BE2C (cell line): ENCODE results near the gene FILIP1.

Source experiments
- DNase-seq: peaks from one replicate; pipeline ENCODE4 v3.0.0-alpha.2; 2020
- H3K27me3 ChIP-seq: fragments of 250-450 bp; sonication (Bioruptor Pico); 2 replicates; pipeline ENCODE4 v1.5.1; 2020; ENCODE audit warnings: mild to moderate bottlenecking
- H3K36me3 ChIP-seq: fragments of 250-450 bp; sonication (Bioruptor Pico); 2 replicates; pipeline ENCODE4 v1.5.1; 2020; ENCODE audit warnings: mild to moderate bottlenecking
- H3K4me1 ChIP-seq: fragments of 250-450 bp; sonication (Bioruptor Pico); 2 replicates; pipeline ENCODE4 v1.5.1; 2020
- H3K4me3 ChIP-seq: 2 replicates; pipeline ENCODE4 v1.5.1; 2011; ENCODE audit warnings: low read depth, low read length
- H3K9me3 ChIP-seq: fragments of 250-450 bp; sonication (Bioruptor Pico); 2 replicates; pipeline ENCODE4 v1.5.1; 2020
- CTCF ChIP-seq: IDR thresholded peaks from 2 replicates; pipeline ENCODE4 v1.5.1; 2012; ENCODE audit warnings: mild to moderate bottlenecking, low read depth, low read length

The FILIP1 gene

DNA sequence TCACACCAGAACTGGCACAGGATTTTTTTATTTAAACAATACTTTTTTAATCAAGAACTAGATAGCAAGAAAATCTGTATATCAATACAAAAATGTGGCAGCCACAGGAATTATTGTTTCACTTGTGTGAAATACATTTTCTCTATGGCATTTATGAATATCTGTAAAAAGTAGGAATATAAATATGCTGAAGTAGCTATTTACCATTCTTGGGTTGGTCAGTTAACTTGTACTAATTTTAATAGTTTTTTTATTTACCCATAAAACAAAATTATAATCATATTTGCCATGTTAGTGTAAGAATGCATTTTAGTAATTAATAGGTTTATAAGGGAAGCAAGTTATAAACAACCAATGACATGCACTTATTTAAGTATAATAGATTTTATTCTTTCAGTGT lies 177.6 kb downstream of the FILIP1 start:
- no peaks in the 10 kb centered on the region; the same call in 1 of the 2 replicates for H3K27me3 ChIP-seq
- no peak for TF ChIP-seq CTCF
- H3K4me1 ChIP-seq = no peaks in the 10 kb centered on the region
- no peaks in the 10 kb centered on the region for H3K9me3 ChIP-seq
- no peak for DNase-seq
- H3K36me3 ChIP-seq = no peaks in the 10 kb centered on the region
- no peak overlapping the region for H3K4me3 ChIP-seq

DNA sequence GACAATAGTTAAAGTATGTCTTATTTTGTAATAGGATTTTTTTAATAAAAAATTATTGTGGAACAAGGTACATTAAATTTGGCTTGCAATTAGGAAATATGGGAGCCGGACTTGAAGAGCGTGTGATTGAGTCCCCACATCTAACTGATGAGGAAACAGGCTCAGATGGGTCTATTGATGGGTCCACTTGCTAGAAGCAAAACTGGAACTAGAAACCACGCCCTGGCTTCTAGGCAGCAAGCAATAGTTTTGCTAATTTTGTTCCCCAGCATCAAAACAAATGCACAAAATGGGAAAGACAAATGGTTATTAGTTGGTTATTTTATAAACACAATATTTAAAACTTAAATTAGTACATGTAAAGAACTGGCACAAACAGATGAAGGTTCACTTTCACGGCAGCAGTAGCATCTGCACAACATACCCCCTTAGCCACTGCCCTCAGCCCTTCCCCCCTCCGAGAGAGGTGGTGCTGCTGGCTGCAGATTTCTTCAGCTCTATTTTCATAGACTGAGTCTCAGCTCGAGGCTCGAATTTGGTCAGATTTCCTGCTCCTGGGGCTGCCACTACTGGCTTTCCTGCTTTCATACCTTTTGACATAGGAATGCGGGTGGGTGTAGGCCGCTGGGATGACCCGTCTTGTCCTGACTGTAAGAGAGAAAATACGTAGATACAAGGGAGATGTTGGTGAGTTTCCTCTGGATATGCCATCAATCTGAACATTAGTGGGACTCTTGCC lies 185.2 kb downstream of the FILIP1 start:
- Histone ChIP-seq H3K9me3 (no peaks in the 10 kb centered on the region), H3K27me3 (no peaks in the 10 kb centered on the region), H3K4me3 (no peak overlapping the region), H3K4me1 (no peaks in the 10 kb centered on the region), H3K36me3 (no peaks in the 10 kb centered on the region)
- DNase-seq = no peak
- no peak for TF ChIP-seq CTCF

DNA sequence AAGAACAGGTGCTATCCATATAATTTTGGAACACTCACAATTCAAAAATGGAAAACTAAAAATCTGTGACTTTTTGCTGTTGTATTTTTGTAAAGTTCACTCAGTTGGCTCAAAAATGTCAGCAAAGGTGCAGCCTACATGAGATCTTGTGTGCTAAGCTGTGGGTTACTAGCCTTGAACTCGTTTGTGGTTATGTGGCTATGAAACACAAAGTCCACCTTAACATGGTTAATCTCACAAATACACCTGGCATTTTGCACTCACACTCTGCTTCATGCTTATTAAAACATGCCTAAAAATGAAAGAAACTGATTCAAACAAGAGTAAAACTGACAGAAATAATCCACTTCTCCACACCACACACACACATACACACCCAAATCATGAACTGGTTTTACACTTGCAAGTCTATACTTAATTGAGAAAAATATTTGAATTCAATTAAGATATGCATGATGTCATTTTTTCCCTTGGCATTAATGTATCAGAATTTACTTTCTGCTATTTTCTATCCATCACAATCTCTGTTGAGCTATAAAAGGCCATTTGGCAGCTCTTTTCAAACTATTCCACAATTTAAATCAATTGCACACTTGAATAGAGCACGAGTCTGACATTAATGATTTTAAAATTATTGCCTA lies 186.1 kb downstream of the FILIP1 start:
- Histone ChIP-seq H3K27me3 (no peaks in the 10 kb centered on the region), H3K36me3 (no peaks in the 10 kb centered on the region), H3K9me3 (no peaks in the 10 kb centered on the region), H3K4me1 (no peaks in the 10 kb centered on the region), H3K4me3 (no peak overlapping the region)
- TF ChIP-seq CTCF = no peak
- no peak for DNase-seq

DNA sequence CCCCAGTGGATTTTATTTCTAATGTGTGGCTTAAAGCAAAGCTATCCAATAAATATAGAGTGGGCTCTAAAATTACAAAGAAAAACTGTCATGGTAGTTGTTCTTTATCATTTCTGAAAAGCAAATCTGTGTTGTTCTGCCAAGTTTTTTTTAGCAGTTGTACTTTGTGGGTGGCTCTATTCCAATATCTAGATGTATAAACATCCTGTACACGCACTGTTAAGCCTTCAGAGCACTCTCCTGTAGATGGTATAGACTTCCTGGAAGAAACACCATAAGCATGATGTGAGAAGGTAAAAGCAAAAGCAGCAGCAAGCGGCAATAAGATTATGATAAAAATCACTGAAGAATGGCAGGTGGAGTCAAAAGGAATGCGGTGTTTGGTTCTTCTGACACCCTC lies 187.5 kb downstream of the FILIP1 start:
- Histone ChIP-seq H3K4me3 (no peak overlapping the region), H3K9me3 (no peaks in the 10 kb centered on the region), H3K4me1 (no peaks in the 10 kb centered on the region), H3K27me3 (no peaks in the 10 kb centered on the region), H3K36me3 (no peaks in the 10 kb centered on the region)
- no peak for TF ChIP-seq CTCF
- no peak for DNase-seq

DNA sequence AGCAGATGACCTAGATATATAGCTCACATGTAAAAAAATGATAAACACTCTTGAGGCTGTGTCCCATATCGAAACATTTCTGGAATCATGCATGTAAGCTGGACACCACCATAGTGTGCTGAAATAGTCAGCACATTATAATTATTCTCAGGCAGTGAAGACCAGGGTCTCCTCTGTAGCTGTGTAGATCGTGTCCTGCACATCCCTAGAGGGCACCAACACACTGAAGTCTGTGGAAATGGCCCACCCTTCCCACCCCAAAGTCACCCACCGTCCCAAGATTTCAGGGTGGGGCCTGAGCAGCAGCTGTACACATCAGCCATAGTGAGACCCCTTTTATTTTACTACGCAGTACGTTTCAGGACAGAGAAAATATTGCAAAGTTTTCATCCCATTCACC lies 188.0 kb downstream of the FILIP1 start:
- Histone ChIP-seq H3K9me3 (no peaks in the 10 kb centered on the region), H3K4me1 (no peaks in the 10 kb centered on the region; the same call in 1 of the 2 replicates), H3K36me3 (no peaks in the 10 kb centered on the region), H3K27me3 (no peaks in the 10 kb centered on the region), H3K4me3 (no peak overlapping the region)
- no peak for TF ChIP-seq CTCF
- no peak for DNase-seq

- no peak for DNase-seq
- no peaks in the 10 kb centered on the region for H3K9me3 ChIP-seq
- no peaks in the 10 kb centered on the region for H3K36me3 ChIP-seq
- no peak for TF ChIP-seq CTCF
- H3K4me3 ChIP-seq = no peak overlapping the region
- H3K4me1 ChIP-seq = no peaks in the 10 kb centered on the region; the same call in 1 of the 2 replicates
- H3K27me3 ChIP-seq = no peaks in the 10 kb centered on the region
Measured at GRCh38 chr6:75302280-75302679, 191.3 kb downstream of the FILIP1 start.
